HCT116 (cell line): ENCODE data around the gene CALN1. TPM values are rescaled to one million over a fixed set of nuclear protein-coding genes. Genes with fewer than 3 reads are reported as not detected.

ENCODE experiments used
- ATAC-seq: fragments of 200-7000 bp; cut with Tn5 transposase; 2 replicates; pipeline ENCODE4 v1.9.1; 2020; ENCODE audit warnings: mild to moderate bottlenecking, moderate library complexity
- BruUV-seq: library from RNA; stranded (reverse); fragments of 400-500 nt; replicated peaks from 2 replicates; lab custom pipeline; 2021; lab: Mats Ljungman, UMichigan
- CTCF ChIA-PET: fragments of 300-600 bp; sonication (Branson Sonifier 250); formaldehyde crosslinking; loops from one replicate; lab custom pipeline; 2021; ENCODE audit warnings: antibody characterized with exemption; lab: Charles Lee
- POLR2A ChIA-PET: fragments of 300-600, 350-600 bp; sonication (Branson Sonifier 250); formaldehyde crosslinking; loops from one replicate; lab custom pipeline; 2021; ENCODE audit warnings: antibody characterized with exemption; lab: Charles Lee
- RAD21 ChIA-PET, 2 experiments: fragments of 300-600 bp; sonication (Branson Sonifier 250); formaldehyde crosslinking; loops; one replicate each; lab custom pipeline; 2023; ENCODE audit warnings: low total read pairs in 2 of 2; ENCODE audit not compliant: uncharacterized antibody in 2 of 2, unreplicated experiment in 2 of 2, low non-redundant PET in 1 of 2; lab: Charles Lee
- DNase-seq: peaks from one replicate; pipeline ENCODE4 v3.0.0-alpha.2; 2010; ENCODE audit warnings: low read depth, low spot score
- H2AFZ ChIP-seq: fragments of 200-600 bp; shearing (Covaris generic), sonication (generic); 2 replicates; pipeline ENCODE4 v1.6.1; 2017; ENCODE audit warnings: low read depth, mixed run types, mixed read lengths, antibody characterized with exemption, low read length; ENCODE audit not compliant: poor library complexity, severe bottlenecking
- H3K27ac ChIP-seq: 2 replicates; pipeline ENCODE4 v1.5.1; 2012; ENCODE audit warnings: low read depth, low read length
- H3K27me3 ChIP-seq: fragments of 200-600 bp; sonication (generic); 2 replicates; pipeline ENCODE4 v1.6.1; 2016; ENCODE audit warnings: mixed run types, low read length, mixed read lengths; ENCODE audit not compliant: insufficient read depth
- H3K36me3 ChIP-seq, 2 experiments: fragments of 200-500 bp in 1 of 2; fragments of 200-600 bp in 1 of 2; sonication (Bioruptor generic) in 1 of 2; sonication (generic) in 1 of 2; 2 replicates each; pipeline versions ENCODE4 v1.5.1 to v1.6.1; 2014 to 2016; ENCODE audit warnings: low read length in 2 of 2, inconsistent platforms in 1 of 2, mixed read lengths in 1 of 2, mixed run types in 1 of 2; ENCODE audit not compliant: insufficient read depth in 2 of 2, control insufficient read depth in 1 of 2
- H3K4me1 ChIP-seq, 2 experiments: fragments of 200-600 bp in 1 of 2; sonication (generic) in 1 of 2; 2 replicates each; pipeline versions ENCODE4 v1.5.1 to v1.6.1; 2012 to 2017; ENCODE audit warnings: low read length in 2 of 2, inconsistent platforms in 1 of 2, mild to moderate bottlenecking in 1 of 2, mixed read lengths in 1 of 2, mixed run types in 1 of 2, moderate library complexity in 1 of 2; ENCODE audit not compliant: insufficient read depth in 2 of 2, control insufficient read depth in 1 of 2
- H3K4me2 ChIP-seq: fragments of 200-600 bp; sonication (generic); 2 replicates; pipeline ENCODE4 v1.6.1; 2017; ENCODE audit warnings: mixed run types, low read length, mixed read lengths
- H3K4me3 ChIP-seq, 2 experiments: fragments of 200-600 bp in 1 of 2; sonication (generic) in 1 of 2; replicated peaks in 1 of 2; 2 replicates each; pipeline ENCODE4 v1.5.1; 2011 to 2016; ENCODE audit warnings: low read length in 2 of 2, control low read depth in 1 of 2, low read depth in 1 of 2, mild to moderate bottlenecking in 1 of 2, mixed read lengths in 1 of 2, mixed run types in 1 of 2
- H3K79me2 ChIP-seq: fragments of 200-600 bp; sonication (generic); 2 replicates; pipeline ENCODE4 v1.6.1; 2017; ENCODE audit warnings: mild to moderate bottlenecking, mixed run types, low read length, moderate library complexity, mixed read lengths; ENCODE audit not compliant: insufficient read depth
- H3K9ac ChIP-seq: fragments of 200-600 bp; sonication (generic); 2 replicates; pipeline ENCODE4 v1.6.1; 2016; ENCODE audit warnings: low read length, mixed read lengths
- H3K9me2 ChIP-seq: fragments of 200-600 bp; sonication (generic), shearing (Covaris generic); 2 replicates; pipeline ENCODE4 v1.6.1; 2017; ENCODE audit warnings: mixed run types, mild to moderate bottlenecking, moderate library complexity; ENCODE audit not compliant: insufficient read depth
- H3K9me3 ChIP-seq, 2 experiments: fragments of 200-500 bp in 1 of 2; fragments of 200-600 bp in 1 of 2; sonication (Bioruptor generic) in 1 of 2; sonication (generic) in 1 of 2; 2 replicates each; pipeline ENCODE4 v1.6.1; 2014 to 2017; ENCODE audit warnings: low read length in 2 of 2, mixed read lengths in 2 of 2, inconsistent platforms in 1 of 2, low read depth in 1 of 2, mild to moderate bottlenecking in 1 of 2, mixed run types in 1 of 2, moderate library complexity in 1 of 2; ENCODE audit not compliant: control insufficient read depth in 1 of 2, insufficient read depth in 1 of 2
- H4K20me1 ChIP-seq: fragments of 200-600 bp; sonication (generic), shearing (Covaris generic); 2 replicates; pipeline ENCODE4 v1.6.1; 2017; ENCODE audit warnings: mixed run types, mild to moderate bottlenecking, moderate library complexity; ENCODE audit not compliant: insufficient read depth
- ATF3 ChIP-seq: IDR thresholded peaks from 2 replicates; pipeline ENCODE4 v1.6.1; 2012
- CBX3 ChIP-seq: IDR thresholded peaks from 2 replicates; pipeline ENCODE4 v1.6.1; 2012; ENCODE audit warnings: low read depth
- CEBPB ChIP-seq: IDR thresholded peaks from 2 replicates; pipeline ENCODE4 v1.6.1; 2012; ENCODE audit warnings: low read depth
- EGR1 ChIP-seq: IDR thresholded peaks from 2 replicates; pipeline ENCODE4 v1.6.1; 2012; ENCODE audit warnings: low read depth
- ELF1 ChIP-seq: IDR thresholded peaks from 2 replicates; pipeline ENCODE4 v1.6.1; 2012; ENCODE audit warnings: low read depth, borderline replicate concordance
- EZH2 ChIP-seq: fragments of 200-600 bp; sonication (generic); IDR thresholded peaks from 2 replicates; pipeline ENCODE4 v1.6.1; 2017; ENCODE audit warnings: antibody characterized with exemption, mixed run types
- FOSL1 ChIP-seq: IDR thresholded peaks from 2 replicates; pipeline ENCODE4 v1.6.1; 2012; ENCODE audit warnings: low read depth
- JUND ChIP-seq: IDR thresholded peaks from 2 replicates; pipeline ENCODE4 v1.6.1; 2012
- POLR2A ChIP-seq: IDR thresholded peaks from 2 replicates; pipeline ENCODE4 v1.7.0; 2011; ENCODE audit warnings: borderline replicate concordance; ENCODE audit not compliant: insufficient read depth, insufficient read length; ENCODE audit errors: extremely low read depth
- POLR2AphosphoS5 ChIP-seq: IDR thresholded peaks from 2 replicates; pipeline ENCODE4 v1.6.1; 2011; ENCODE audit warnings: mild to moderate bottlenecking, low read depth, low read length, moderate library complexity
- RAD21 ChIP-seq: IDR thresholded peaks from 2 replicates; pipeline ENCODE4 v1.6.1; 2012; ENCODE audit warnings: low read depth, mild to moderate bottlenecking
- SIN3A ChIP-seq: IDR thresholded peaks from 2 replicates; pipeline ENCODE4 v1.6.1; 2012; ENCODE audit warnings: low read depth
- SP1 ChIP-seq: IDR thresholded peaks from 2 replicates; pipeline ENCODE4 v1.6.1; 2012; ENCODE audit warnings: low read depth
- SRF ChIP-seq: IDR thresholded peaks from 2 replicates; pipeline ENCODE4 v1.6.1; 2012; ENCODE audit warnings: low read depth
- ZBTB33 ChIP-seq: IDR thresholded peaks from 2 replicates; pipeline ENCODE4 v1.6.1; 2011; ENCODE audit warnings: mild to moderate bottlenecking, low read length, moderate library complexity; ENCODE audit not compliant: insufficient replicate concordance; ENCODE audit errors: extremely low read depth
- ZFX ChIP-seq: fragments of 450-650 bp; IDR thresholded peaks from 2 replicates; pipeline ENCODE4 v1.6.1; 2017
- ZNF274 ChIP-seq: fragments of 200-500 bp; sonication (Bioruptor generic); IDR thresholded peaks from 2 replicates; pipeline ENCODE4 v1.6.1; 2014; ENCODE audit warnings: mild to moderate bottlenecking, low read depth, low read length, inconsistent platforms
- intact Hi-C: fragments of 100-400 bp; cut with micrococcal nuclease; formaldehyde crosslinking; loops from 2 replicates; pipeline ENCODE4 v1.10.0; 2022
- total RNA-seq: library from RNA; stranded (reverse); gene quantifications from one replicate; pipeline ENCODE4 v1.2.1, GENCODE V29; 2021; ENCODE audit not compliant: unreplicated experiment
- TF ChIP-seq, protein P1 (sequence below), 3 experiments: fragments of 200-600 bp in 1 of 3; sonication (generic) in 1 of 3; IDR thresholded peaks in 2 of 3; conservative IDR thresholded peaks in 1 of 3; 2 replicates each; pipeline ENCODE4 v1.5.1; 2012 to 2017; ENCODE audit warnings: low read depth in 2 of 3, low read length in 2 of 3, antibody characterized with exemption in 1 of 3, borderline replicate concordance in 1 of 3, control low read depth in 1 of 3, mild to moderate bottlenecking in 1 of 3, mixed read lengths in 1 of 3, mixed run types in 1 of 3, moderate library complexity in 1 of 3; ENCODE audit not compliant: insufficient read depth in 1 of 3
- TF ChIP-seq, protein P2 (sequence below): IDR thresholded peaks from 2 replicates; pipeline ENCODE4 v1.6.1; 2012

Gene CALN1
- total RNA-seq, 1 experiment from 2014 or later, result 0.17 TPM

GRCh38 chr7:72187179-72187578, 225.0 kb downstream of the CALN1 start:
- H3K4me1 ChIP-seq, result no peaks in the 10 kb centered on the region
- no peak overlapping the region for H2AFZ ChIP-seq
- no peak overlapping the region for H3K4me2 ChIP-seq
- BruUV-seq, result no TSS peak
- ATAC-seq, result no peak
- H3K9me2 ChIP-seq, result no peaks in the 10 kb centered on the region
- no peaks in the 10 kb centered on the region for H3K79me2 ChIP-seq
- no peak overlapping the region for H3K4me3 ChIP-seq
- no peaks in the 10 kb centered on the region for H3K27me3 ChIP-seq
- no peaks in the 10 kb centered on the region for H4K20me1 ChIP-seq
- H3K27ac ChIP-seq, result no peak overlapping the region
- TF ChIP-seq JUND (no peak), SRF (no peak), ATF3 (no peak), ELF1 (no peak), SIN3A (no peak), ZFX (no peak), FOSL1 (no peak), ZBTB33 (no peak), CBX3 (no peak), SP1 (no peak), CEBPB (no peak), POLR2AphosphoS5 (no peak), EGR1 (no peak), EZH2 (no peak), ZNF274 (no peak), RAD21 (no peak), POLR2A (no peak)
- TF ChIP-seq, protein P1, sequence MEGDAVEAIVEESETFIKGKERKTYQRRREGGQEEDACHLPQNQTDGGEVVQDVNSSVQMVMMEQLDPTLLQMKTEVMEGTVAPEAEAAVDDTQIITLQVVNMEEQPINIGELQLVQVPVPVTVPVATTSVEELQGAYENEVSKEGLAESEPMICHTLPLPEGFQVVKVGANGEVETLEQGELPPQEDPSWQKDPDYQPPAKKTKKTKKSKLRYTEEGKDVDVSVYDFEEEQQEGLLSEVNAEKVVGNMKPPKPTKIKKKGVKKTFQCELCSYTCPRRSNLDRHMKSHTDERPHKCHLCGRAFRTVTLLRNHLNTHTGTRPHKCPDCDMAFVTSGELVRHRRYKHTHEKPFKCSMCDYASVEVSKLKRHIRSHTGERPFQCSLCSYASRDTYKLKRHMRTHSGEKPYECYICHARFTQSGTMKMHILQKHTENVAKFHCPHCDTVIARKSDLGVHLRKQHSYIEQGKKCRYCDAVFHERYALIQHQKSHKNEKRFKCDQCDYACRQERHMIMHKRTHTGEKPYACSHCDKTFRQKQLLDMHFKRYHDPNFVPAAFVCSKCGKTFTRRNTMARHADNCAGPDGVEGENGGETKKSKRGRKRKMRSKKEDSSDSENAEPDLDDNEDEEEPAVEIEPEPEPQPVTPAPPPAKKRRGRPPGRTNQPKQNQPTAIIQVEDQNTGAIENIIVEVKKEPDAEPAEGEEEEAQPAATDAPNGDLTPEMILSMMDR (IDR thresholded peaks at IDR 0.05 in 2 of 3, conservative IDR thresholded peaks at IDR 0.05 in 1 of 3; ENCODE audit: borderline replicate concordance in 1 of 3, insufficient read depth in 1 of 3, low read depth in 2 of 3, low read length in 2 of 3), result no peak
- TF ChIP-seq, protein P2, sequence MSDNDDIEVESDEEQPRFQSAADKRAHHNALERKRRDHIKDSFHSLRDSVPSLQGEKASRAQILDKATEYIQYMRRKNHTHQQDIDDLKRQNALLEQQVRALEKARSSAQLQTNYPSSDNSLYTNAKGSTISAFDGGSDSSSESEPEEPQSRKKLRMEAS, result no peak
- TF ChIP-seq, all 23 proteins: peak for 0
- no peak for DNase-seq
- ChIA-PET CTCF (no interaction called here), POLR2A (no interaction called here), RAD21 (no interaction called here)
- H3K9me3 ChIP-seq, result no peaks in the 10 kb centered on the region
- no peak overlapping the region for H3K9ac ChIP-seq
- no peaks in the 10 kb centered on the region for H3K36me3 ChIP-seq
- intact Hi-C loops, result no loop called here
